GM19025 (cell line): Measurements from ENCODE around the gene EEF1AKMT3.

Source experiments
- ATAC-seq: cut with Tn5 transposase; IDR thresholded peaks from one replicate; pipeline ENCODE4 v1.9.1; 2021; ENCODE audit warnings: mild to moderate bottlenecking, low read depth, moderate library complexity; ENCODE audit not compliant: unreplicated experiment

EEF1AKMT3 gene

GRCh38 chr12:57750561-57751431, 21.6 kb upstream of the EEF1AKMT3 start:
- ATAC-seq: no peak

- no peak for ATAC-seq
Observed at GRCh38 chr12:57751432-57751787, 21.0 kb upstream of the EEF1AKMT3 start.

- peak; percentile 68 for ATAC-seq
Observed at GRCh38 chr12:57751788-57752667, 20.4 kb upstream of the EEF1AKMT3 start, which contains the start of gene CDK4. CDK4 (minus strand) TSS chr12:57752310; CDS start chr12:57751717, 593 bp downstream.

- ATAC-seq: no peak
Observed at GRCh38 chr12:57752668-57753000, 19.8 kb upstream of the EEF1AKMT3 start.

GRCh38 chr12:57753756-57754337, 18.6 kb upstream of the EEF1AKMT3 start:
- no peak for ATAC-seq

GRCh38 chr12:57754411-57755193, 17.8 kb upstream of the EEF1AKMT3 start, which contains the start of gene MARCHF9:
MARCHF9 (plus strand) TSS chr12:57755103; CDS start chr12:57755529, 426 bp downstream.
- peak; percentile 23 for ATAC-seq

- no peak for ATAC-seq
Observed at GRCh38 chr12:57755194-57755453, 17.3 kb upstream of the EEF1AKMT3 start.

GRCh38 chr12:57755454-57756372, 16.7 kb upstream of the EEF1AKMT3 start:
- ATAC-seq: no peak

GRCh38 chr12:57756406-57757341, 15.7 kb upstream of the EEF1AKMT3 start:
- ATAC-seq: no peak

GRCh38 chr12:57757771-57758170, 14.6 kb upstream of the EEF1AKMT3 start:
- ATAC-seq: no peak

- ATAC-seq: no peak
Observed at GRCh38 chr12:57758552-57759359, 13.7 kb upstream of the EEF1AKMT3 start.

GRCh38 chr12:57759360-57759980, 12.9 kb upstream of the EEF1AKMT3 start:
- ATAC-seq: no peak

- ATAC-seq: no peak
Observed at GRCh38 chr12:57760347-57760982, 11.9 kb upstream of the EEF1AKMT3 start.

GRCh38 chr12:57761391-57761998, 10.9 kb upstream of the EEF1AKMT3 start:
- no peak for ATAC-seq

- no peak for ATAC-seq
Observed at GRCh38 chr12:57762463-57762862, 10.0 kb upstream of the EEF1AKMT3 start.
